Stomach (tissue), 9 donors: Measurements from ENCODE around the gene NAALADL2. TPM values are rescaled to one million over a fixed set of nuclear protein-coding genes. Genes with fewer than 3 reads are reported as not detected.

Experiments used
- DNase-seq, 2 donors: peaks; one replicate each; pipeline versions ENCODE4 v3.0.0 to v3.0.0-alpha.2; 2013 to 2019
- H3K27ac ChIP-seq, 5 donors: fragments of 200-600 bp in 4 of 5; sonication (generic) in 4 of 5; one replicate each; pipeline ENCODE4 v1.5.1; 2013 to 2019; ENCODE audit warnings: mild to moderate bottlenecking in 1 of 5, moderate library complexity in 1 of 5
- H3K27me3 ChIP-seq, 3 donors: fragments of 200-600 bp; sonication (generic); one replicate each; pipeline ENCODE4 v1.5.1; 2017 to 2019; ENCODE audit warnings: mixed run types in 1 of 3
- H3K36me3 ChIP-seq, 4 donors: fragments of 200-600 bp; sonication (generic); 1 replicate in 3 of 4; 2 replicates in 1 of 4; pipeline ENCODE4 v1.5.1; 2016 to 2019
- H3K4me1 ChIP-seq, 4 donors: fragments of 200-600 bp; sonication (generic); one replicate each; pipeline ENCODE4 v1.5.1; 2016 to 2019
- H3K4me3 ChIP-seq, 4 donors: fragments of 200-600 bp; sonication (generic) in 3 of 4; one replicate each; pipeline ENCODE4 v1.5.1; 2016 to 2019; ENCODE audit warnings: mild to moderate bottlenecking in 1 of 4
- H3K9me3 ChIP-seq, 4 donors: fragments of 200-600 bp; sonication (generic); one replicate each; pipeline ENCODE4 v1.5.1; 2016 to 2019
- EP300 ChIP-seq: sonication (generic); formaldehyde crosslinking; IDR thresholded peaks from one replicate; pipeline ENCODE4 v1.6.1; 2017; ENCODE audit warnings: antibody characterized with exemption
- POLR2A ChIP-seq, 4 donors: fragments of 450-650 bp; IDR thresholded peaks; one replicate each; pipeline ENCODE4 v1.6.1; 2016; ENCODE audit warnings: antibody characterized with exemption in 4 of 4, control low read depth in 2 of 4, mild to moderate bottlenecking in 1 of 4, moderate library complexity in 1 of 4
- POLR2AphosphoS5 ChIP-seq, 3 donors: sonication (generic); formaldehyde crosslinking; IDR thresholded peaks; one replicate each; pipeline ENCODE4 v1.6.1; 2016; ENCODE audit warnings: antibody characterized with exemption in 3 of 3
- WGBS, 5 donors: extraction: QIAGEN DNeasy Blood & Tissue Kit in 3 of 5; methylation state at CpG; one replicate each; pipeline versions ENCODE4 v1.1.5 to v1.1.7; 2013 to 2018; 5-methylcytosine and 5-hydroxymethylcytosine counted together
- intact Hi-C: fragments of 100-400 bp; cut with DNase I; formaldehyde crosslinking; loops from one replicate; pipeline ENCODE4 v1.15.1; 2023; ENCODE audit warnings: low total_unique reads
- polyA plus RNA-seq, 3 donors: library from polyadenylated mRNA; stranded (reverse); fragments of 200-250 nt; gene quantifications; one replicate each; pipeline ENCODE4 v1.2.3, GENCODE V29; 2013
- total RNA-seq, 5 donors: library from RNA; depleted of rRNA; stranded (reverse); fragments of >200 nt; gene quantifications; one replicate each; pipeline versions ENCODE4 v1.1.0 to v1.2.3, GENCODE V29; 2014 to 2016
- TF ChIP-seq, protein P1 (sequence below), 7 experiments: fragments of 450-650 bp in 4 of 7; fragments of 200-600 bp in 3 of 7; sonication (generic) in 3 of 7; IDR thresholded peaks; one replicate each; pipeline ENCODE4 v1.5.1; 2016 to 2019; ENCODE audit warnings: antibody characterized with exemption in 7 of 7, control low read depth in 2 of 7, mild to moderate bottlenecking in 1 of 7
- donor health status: healthy with polysubstance abuse.
- donor health status: Bipolar disorder and iron deficiency.
- donor health status: healthy.

Gene NAALADL2
- total and polyA plus RNA-seq, 8 donors, result 0.58 to 43.7 (median 5.4) TPM

DNA sequence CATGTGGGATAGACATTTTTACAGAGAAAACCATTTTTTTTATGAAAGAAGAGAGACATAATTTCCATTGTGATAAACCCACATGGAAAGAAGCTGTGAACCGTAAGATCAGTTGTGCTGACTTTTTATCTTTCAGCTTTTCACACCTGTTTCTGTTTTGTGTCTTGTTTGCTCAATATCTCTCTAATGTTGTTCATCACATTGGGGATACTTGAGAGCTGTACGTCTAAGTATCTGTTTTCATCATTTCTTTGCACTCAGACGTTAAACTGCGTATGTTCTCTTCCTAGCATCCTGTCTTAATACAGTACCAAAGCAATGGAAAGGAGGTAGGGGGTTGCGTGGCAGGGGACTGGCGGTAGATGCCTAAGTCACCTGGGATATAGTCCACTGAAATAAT lies 449.0 kb downstream of the NAALADL2 start:
- Histone ChIP-seq H3K36me3 (no peaks in the 10 kb centered on the region), H3K4me3 (no peak overlapping the region), H3K4me1 (peaks cover 0 to 13% (median 5%) of the 10 kb centered on the region in 4 donors), H3K27ac (peak overlapping the region in 1 of 5 donors; percentile 40), H3K9me3 (no peaks in the 10 kb centered on the region), H3K27me3 (no peaks in the 10 kb centered on the region)
- 70 to 77% (median 74%) methylated on average over 6 of the region's 6 CpGs for WGBS, 5 donors
- intact Hi-C loops, result no loop called here
- DNase-seq, result no peak
- TF ChIP-seq POLR2AphosphoS5 (IDR thresholded peaks at IDR 0.05), result no peak
- TF ChIP-seq, protein P1, sequence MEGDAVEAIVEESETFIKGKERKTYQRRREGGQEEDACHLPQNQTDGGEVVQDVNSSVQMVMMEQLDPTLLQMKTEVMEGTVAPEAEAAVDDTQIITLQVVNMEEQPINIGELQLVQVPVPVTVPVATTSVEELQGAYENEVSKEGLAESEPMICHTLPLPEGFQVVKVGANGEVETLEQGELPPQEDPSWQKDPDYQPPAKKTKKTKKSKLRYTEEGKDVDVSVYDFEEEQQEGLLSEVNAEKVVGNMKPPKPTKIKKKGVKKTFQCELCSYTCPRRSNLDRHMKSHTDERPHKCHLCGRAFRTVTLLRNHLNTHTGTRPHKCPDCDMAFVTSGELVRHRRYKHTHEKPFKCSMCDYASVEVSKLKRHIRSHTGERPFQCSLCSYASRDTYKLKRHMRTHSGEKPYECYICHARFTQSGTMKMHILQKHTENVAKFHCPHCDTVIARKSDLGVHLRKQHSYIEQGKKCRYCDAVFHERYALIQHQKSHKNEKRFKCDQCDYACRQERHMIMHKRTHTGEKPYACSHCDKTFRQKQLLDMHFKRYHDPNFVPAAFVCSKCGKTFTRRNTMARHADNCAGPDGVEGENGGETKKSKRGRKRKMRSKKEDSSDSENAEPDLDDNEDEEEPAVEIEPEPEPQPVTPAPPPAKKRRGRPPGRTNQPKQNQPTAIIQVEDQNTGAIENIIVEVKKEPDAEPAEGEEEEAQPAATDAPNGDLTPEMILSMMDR (IDR thresholded peaks at IDR 0.05), result no peak

DNA sequence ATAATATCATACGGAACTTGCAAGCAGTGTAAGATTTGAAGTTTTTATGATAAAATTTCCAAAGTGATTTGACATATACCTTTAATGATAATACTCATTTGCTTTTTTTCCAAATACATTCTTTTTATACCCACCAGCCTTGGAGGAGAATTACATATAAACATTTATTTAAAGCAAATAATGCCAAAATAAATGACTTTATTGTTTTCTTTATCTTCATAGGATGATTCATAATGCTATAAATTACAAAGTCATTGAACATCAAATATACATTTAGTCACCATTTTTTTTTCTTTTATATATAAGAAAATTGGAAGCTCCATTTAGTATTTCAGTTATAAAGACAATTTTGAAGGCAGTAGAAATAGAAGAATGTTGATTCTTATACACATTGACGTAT lies 450.9 kb downstream of the NAALADL2 start:
- Histone ChIP-seq H3K27ac (no peak overlapping the region), H3K4me3 (no peak overlapping the region), H3K4me1 (peaks cover 0 to 13% (median 5%) of the 10 kb centered on the region in 4 donors), H3K36me3 (no peaks in the 10 kb centered on the region), H3K9me3 (no peaks in the 10 kb centered on the region), H3K27me3 (no peaks in the 10 kb centered on the region)
- intact Hi-C loops, result no loop called here
- no peak for TF ChIP-seq POLR2AphosphoS5 (IDR thresholded peaks at IDR 0.05)
- no peak for TF ChIP-seq EP300
- WGBS, 5 donors, result 87 to 98% (median 96%) methylated on average over 2 of the region's 2 CpGs
- DNase-seq, result no peak

DNA sequence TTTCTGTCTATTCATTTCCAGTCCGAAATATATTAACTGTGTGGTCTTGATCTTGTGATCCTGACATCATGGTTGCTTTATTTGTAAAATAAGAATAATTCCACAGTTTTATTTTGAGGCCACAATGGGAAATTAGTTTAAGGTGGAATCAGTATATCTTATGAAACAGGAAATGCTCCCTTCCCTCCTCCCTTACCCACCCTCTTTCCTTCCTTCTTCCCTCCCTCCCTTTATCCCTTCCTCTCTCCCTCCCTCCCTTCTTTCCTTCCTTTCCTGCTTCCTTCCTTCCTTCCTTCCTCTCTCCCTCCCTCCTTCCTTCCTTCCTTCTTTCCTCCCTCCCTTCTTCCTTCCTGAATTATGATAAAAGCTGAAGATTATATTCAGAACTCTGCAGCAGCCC lies 452.3 kb downstream of the NAALADL2 start:
- DNase-seq, result no peak
- WGBS, 5 donors, result 85 to 96% (median 95%) methylated on average over 1 of the region's 1 CpG
- Histone ChIP-seq H3K27me3 (no peaks in the 10 kb centered on the region), H3K36me3 (no peaks in the 10 kb centered on the region), H3K9me3 (no peaks in the 10 kb centered on the region), H3K4me3 (no peak overlapping the region), H3K27ac (no peak overlapping the region), H3K4me1 (peaks cover 0 to 13% (median 5%) of the 10 kb centered on the region in 4 donors)
- TF ChIP-seq POLR2AphosphoS5 (IDR thresholded peaks at IDR 0.05) (no peak), POLR2A (IDR thresholded peaks at IDR 0.05) (no peak), EP300 (no peak)
- TF ChIP-seq, protein P1 (IDR thresholded peaks at IDR 0.05), result no peak
- intact Hi-C loops, result no loop called here

DNA sequence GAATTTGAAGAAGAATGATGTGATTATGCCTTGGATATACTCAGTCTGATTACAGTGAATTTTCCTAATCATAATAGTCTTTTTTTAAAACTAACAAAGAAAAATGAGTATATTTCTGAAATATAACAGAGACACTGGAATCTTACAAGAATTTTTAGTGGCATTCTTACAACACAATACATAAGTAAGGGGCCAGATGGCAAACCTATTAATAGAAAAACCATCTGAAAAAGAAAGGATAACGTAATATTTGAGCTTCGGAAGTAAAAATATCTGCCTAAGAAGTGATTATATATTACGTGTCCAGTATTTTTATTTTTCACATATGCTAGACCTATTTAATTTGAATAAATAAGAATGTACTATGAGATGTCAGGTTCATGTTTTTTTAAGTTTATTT lies 452.8 kb downstream of the NAALADL2 start:
- TF ChIP-seq EP300, result no peak
- H3K9me3 ChIP-seq, result no peaks in the 10 kb centered on the region
- H3K4me3 ChIP-seq, result no peak overlapping the region
- H3K27me3 ChIP-seq, result no peaks in the 10 kb centered on the region
- no peaks in the 10 kb centered on the region for H3K36me3 ChIP-seq
- peaks cover 0 to 13% (median 5%) of the 10 kb centered on the region in 4 donors for H3K4me1 ChIP-seq
- no peak for DNase-seq
- no peak overlapping the region for H3K27ac ChIP-seq
- 68 to 94% (median 75%) methylated on average over 3 of the region's 3 CpGs for WGBS, 5 donors
- intact Hi-C loops, result no loop called here

DNA sequence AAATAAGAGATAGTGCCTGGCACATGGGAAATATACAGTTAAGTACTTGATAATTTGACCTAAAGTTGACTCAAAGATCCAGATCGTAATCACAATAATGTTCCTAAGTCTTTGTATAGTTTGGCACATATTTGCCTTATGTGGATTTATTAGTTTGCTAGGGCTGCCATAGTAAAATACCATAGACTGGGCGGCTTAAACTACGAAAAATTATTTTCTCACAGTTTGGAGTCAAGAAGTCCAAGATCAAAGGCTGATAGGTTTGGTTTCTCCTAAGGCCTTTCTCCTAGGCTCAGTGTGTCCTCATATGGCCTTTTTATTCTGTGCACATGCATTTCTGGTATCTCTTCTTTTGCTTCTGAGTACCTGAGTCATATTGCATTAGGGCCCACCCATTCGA lies 453.7 kb downstream of the NAALADL2 start:
- H3K27me3 ChIP-seq, result no peaks in the 10 kb centered on the region
- H3K4me1 ChIP-seq, result peaks cover 0 to 6% (median 3%) of the 10 kb centered on the region in 4 donors
- DNase-seq, result no peak
- WGBS, 5 donors, result 82 to 87% (median 84%) methylated on average over 4 of the region's 4 CpGs
- H3K9me3 ChIP-seq, result no peaks in the 10 kb centered on the region
- TF ChIP-seq POLR2AphosphoS5 (IDR thresholded peaks at IDR 0.05), result no peak
- TF ChIP-seq, protein P1 (IDR thresholded peaks at IDR 0.05), result no peak
- no peak for TF ChIP-seq EP300
- TF ChIP-seq POLR2A (IDR thresholded peaks at IDR 0.05), result no peak
- H3K36me3 ChIP-seq, result no peaks in the 10 kb centered on the region
- no peak overlapping the region for H3K4me3 ChIP-seq
- H3K27ac ChIP-seq, result no peak overlapping the region
- intact Hi-C loops, result no loop called here
